HS-27A (cell line): ENCODE data around the gene DAG1.

Experiments used
- DNase-seq: peaks from one replicate; pipeline ENCODE4 v3.0.0-alpha.2; 2012; ENCODE audit warnings: low read depth, missing footprints

Gene DAG1

GRCh38 chr3:49469936-49470713 lies at the start of gene DAG1:
TSS of gene DAG1 (plus strand) at chr3:49470267. CDS start at chr3:49510535, 40,268 bp downstream.
- DNase-seq: peak; percentile 84

DNA sequence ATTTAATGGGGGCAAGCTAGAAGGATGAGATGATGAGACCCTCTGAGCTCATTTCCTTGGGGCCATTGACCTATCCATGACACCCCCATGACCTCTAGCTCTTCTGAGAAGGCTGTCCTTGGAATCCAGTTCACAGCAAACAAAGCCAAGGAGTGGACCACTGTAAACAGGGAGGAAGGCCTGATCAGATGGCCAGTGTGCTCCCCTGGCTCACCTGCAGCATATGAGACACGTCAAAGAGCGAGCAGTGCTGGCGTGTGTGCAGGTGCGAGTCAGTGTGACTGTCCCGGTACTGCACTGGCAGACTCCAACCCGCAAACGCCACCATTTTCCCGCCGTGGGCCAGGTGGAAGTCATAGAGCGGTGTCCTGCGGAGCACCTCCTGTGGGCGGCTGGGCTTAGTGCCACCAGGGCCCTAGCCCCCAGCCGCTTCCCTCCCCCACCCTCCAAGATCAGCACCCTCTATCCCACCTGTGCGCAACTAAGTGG lies 48.1 kb upstream of the DAG1 start:
- no peak for DNase-seq

GRCh38 chr3:49422379-49423248 lies 47.5 kb upstream of the DAG1 start, which contains the start of gene AMT:
TSS of gene AMT (minus strand) at chr3:49422473. CDS start at chr3:49422450, 23 bp downstream.
- no peak for DNase-seq

DNA sequence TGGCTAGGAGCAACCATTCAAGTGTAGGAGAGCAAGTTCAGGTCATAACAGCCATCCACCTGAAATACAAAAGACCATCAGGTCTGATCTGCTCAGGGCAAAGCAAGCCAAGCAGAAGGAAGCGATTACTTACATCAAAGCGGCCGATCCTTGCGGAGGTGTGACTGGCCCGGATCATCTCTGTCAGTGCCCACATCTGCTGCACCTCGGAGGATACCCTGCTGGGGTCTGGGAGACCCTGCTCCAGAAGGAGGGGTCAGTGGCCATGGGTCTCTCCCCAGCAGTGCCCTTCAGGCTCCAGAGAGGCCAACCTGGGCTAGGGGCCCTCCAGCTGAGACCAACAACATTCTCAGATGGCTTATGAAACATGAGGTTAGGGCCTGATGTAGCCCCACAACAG lies 45.3 kb upstream of the DAG1 start:
- no peak for DNase-seq

- DNase-seq: no peak
These were observed 42.5 kb upstream of the DAG1 start for GRCh38 chr3:49427586-49427985.

- no peak for DNase-seq
These were observed 41.4 kb upstream of the DAG1 start for GRCh38 chr3:49428752-49429080.

GRCh38 chr3:49434731-49435130 lies 35.3 kb upstream of the DAG1 start:
- DNase-seq: no peak

- DNase-seq: no peak
These were observed 24.7 kb upstream of the DAG1 start for GRCh38 chr3:49445391-49445790.

DNA sequence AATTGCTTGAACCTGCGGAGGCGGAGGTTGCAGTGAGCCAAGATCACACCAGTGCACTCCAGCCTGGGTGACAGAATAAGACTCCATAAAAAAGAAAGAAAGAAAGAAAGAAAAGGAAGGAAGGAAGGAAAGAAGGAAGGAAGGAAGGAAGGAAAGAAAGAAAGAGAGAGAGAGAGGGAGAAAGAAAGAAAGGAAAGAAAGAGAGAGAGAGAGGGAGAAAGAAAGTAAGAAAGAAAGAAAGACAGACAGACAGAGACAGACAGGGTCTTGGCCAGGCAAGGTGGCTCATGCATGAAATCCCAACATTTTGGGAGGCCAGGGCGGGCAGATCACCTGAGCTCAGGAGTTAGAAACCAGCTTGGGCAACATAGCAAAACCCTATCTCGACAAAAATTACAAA lies 16.4 kb upstream of the DAG1 start:
- DNase-seq: no peak

GRCh38 chr3:49454458-49454857 lies 15.6 kb upstream of the DAG1 start:
- no peak for DNase-seq

DNA sequence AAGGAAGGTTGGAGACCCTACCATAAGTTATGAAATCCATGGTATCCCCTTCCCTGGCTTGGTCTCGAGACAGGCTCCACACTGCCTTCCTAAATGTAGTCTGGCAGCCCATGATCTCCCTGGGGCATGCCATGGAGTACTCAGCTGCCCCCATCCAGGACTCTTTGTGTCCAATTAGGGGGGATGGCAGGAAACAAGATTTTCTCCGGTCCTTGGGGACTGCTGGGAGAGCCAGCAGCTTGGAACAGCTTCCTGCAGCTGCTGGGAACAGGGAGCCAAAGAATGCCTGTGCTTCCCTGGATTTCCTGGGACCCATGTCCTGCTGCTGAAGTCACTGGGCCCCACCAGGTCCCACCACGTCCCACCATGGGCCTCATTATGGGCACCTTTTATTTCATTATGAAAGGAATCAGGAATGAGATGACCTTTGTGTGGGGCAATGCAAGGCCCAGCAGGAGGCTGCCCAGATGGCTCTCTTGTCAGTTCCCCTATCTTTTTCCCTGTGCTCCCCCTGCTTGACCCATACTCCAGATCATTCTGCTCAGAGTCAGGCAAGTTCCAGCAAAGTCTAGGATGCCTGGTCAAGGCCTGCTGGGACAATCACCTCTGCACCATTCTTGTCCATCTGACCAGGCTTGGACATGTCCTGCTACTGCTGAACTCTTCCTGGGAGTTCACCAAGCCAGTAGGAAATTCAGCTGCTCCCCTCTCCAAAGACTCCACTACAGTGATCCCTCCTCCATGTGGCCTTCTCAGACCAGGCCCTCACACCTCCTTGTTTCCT lies 15.0 kb upstream of the DAG1 start:
- no peak for DNase-seq

DNA sequence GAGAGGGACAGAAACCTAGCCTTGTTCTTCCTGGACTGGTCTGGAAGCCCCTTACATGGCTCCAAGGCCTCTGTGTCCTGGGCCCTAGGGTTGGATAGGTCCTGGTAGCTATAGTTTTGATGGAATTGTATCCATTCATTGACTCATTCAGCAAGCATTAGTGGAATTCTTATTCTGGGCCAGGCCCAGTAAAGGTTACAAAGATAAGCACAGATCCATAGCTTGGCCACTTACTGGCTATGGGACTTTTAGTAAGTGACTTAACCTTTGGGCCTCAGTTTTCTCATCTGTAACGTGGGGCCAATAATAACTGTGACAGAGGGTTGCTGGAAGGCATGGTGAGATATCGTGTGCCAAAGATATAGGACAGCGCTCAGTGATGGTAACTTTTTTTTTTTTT lies 13.6 kb upstream of the DAG1 start:
- peak; percentile 49 for DNase-seq

DNA sequence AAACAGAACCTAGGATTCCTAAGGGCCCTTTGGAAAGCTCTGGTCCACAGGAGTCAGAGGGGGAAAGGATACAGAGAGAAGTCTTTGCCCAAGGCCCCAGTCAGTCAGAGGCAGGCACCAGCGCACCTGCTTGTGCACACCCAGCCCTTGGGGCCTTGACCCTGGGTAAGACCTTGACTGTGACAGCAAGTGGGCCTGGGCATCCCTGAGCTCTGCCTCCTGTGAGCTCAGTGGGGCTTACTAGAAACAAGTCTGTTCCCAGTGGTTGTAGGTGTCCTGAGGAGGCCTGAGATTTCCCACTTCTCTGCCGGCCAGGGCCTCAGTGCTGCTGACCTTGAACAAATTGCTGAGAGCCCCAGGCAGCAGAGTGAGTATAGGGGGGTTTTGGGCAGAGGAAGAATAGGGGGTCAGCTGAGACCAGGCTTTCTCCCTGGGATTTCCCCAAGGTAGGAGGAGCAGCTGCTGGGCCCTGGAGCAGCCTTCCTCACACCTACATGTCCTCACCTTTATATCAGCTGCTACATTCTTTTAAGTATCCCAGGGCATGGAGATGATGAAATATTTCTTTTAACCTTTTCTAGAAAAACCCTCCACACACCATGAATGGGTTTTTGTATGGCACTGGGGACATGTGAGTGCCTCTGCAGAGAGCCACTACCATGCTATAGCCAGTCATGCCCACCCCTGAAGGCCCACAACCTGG lies 9.7 kb upstream of the DAG1 start:
- no peak for DNase-seq

- DNase-seq: no peak
These were observed 9.1 kb upstream of the DAG1 start for GRCh38 chr3:49460956-49461355.

DNA sequence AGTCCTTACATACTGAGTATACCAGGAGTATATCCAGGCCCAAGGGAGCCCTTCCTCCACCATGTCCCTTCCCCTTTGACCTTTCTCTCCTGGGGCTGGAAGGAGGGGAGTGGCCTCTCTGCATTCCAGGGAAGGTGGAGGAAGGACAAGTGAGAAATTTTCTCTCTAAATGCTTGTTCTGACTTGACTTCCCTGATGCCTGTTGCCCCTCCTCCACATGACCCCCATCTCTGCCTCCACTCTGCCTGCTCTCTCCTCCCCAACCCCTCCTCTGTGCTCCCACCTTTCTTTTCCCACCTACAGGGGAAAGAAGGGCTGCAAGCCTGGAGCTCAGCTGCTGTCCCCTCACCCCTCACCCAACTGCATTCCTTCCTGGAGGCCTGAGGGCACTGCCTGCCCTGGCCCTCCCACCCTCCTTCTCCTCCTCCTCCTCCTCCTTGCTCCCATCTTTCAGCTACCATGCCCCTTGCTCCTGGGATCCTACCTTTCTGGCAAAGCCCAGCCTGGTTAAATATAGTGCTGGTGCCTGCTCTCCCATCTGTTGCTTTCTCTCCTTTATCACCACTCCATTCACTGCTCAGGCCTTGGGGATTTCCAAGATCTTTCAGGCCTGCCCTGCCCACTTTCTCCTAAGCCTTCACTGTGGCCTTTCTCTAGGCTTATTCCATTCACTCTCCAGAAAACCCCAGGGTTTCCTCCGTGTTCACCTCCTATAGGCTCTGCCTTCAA lies 8.5 kb upstream of the DAG1 start:
- no peak for DNase-seq

DNA sequence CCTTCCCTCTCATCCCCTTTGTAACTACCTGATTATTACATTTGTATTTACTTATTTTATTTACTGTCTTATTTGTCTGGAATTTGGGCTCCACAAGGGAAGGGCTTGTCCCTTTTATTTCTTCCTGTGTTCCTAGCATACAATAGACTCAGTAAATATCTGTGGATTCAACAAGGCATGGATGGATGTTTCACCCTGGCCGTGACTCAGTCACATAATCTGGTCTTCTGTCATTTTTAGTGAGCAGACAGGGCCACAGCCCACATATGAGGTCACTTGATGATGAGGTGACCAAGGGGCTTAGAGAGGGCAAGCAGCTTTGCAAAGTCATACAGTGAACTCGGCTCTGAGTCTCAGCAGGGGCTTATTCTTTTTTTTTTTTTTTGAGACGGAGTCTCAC lies 7.8 kb upstream of the DAG1 start:
- DNase-seq: no peak

DNA sequence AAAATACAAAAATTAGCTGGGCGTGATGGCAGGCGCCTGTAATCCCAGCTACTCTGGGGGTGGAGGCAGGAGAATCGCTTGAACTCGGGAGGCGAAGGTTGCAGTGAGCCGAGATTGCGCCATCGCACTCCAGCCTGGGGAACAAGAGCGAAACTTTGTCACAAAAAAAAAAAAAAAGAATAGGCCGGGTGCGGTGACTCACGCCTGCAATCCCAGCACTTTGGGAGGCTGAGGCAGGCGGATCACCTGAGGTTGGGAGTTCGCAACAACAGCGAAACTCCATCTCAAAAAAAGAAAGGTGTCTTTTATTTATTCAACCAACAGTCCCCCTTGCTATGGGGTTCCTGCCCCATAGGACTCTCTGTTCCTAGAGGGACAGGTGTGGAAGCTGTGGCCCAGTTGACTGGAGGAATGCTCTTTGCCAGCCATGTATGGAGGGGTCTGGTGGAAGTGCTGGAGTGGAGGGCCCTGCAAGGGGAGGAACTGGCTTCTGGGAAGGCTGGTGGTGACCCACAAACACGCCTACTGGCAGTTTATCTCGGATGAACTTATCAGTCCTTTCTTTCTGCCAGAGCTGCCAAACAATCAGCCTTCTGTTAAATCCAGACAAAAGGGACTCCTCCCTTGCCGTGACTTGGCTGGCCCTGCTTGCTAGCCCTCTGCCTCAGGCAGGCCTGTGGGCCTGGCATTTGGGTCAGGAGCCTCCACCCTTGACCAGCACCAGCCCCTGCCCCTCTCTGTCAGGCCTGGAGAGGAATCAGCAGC lies 4.6 kb upstream of the DAG1 start:
- DNase-seq: no peak

- no peak for DNase-seq
These were observed 4.0 kb upstream of the DAG1 start for GRCh38 chr3:49466085-49466484.

DNA sequence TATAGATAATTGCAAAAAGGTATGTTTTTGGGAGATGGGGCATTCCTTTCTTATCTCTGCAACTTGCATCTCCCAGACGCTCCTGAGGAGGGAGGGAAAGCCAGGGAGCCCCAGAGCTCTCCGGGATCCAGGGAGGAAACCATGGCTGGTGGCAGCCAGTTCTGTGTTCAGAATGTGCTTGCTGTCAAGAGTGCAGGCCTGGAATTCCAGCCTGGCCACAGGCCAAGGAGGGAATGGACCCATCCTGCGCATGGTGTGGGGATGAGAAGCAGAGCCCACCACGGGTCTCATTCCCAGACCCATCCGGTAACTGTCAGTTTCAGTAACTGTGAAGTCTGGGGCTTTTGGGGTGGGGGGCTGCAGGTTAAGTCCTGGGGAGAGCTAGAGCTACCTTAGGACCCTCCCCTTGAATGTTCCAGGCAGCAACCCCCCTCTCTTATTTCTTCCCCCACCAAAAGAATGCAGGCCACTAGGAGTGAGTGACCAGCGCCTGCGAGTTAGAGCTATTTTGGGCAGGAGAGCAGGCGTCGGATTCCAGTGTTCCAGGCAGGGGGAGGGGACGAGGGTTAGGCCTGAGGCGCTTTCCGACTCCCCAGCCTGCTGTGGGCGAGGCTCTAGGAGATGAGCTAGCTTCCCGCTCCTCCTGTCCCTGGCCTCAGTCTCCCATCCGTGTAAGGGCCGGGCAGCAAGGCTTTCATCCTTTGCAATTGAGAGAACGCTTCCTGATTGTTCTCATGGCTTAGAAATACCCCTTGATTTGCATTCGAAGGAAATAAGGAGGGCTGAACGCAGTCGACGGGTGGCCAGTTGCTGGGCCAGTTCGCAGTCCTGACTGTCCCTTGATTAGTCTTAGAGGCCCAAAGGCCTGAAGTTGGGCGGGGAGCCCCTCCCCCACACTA lies 781 bp upstream of the DAG1 start:
- DNase-seq: peak; percentile 72
